ENCODE results near the gene TYROBP. TPM values are rescaled to one million over a fixed set of nuclear protein-coding genes. Genes with fewer than 3 reads are reported as not detected.
"Not testable (repeated sequence)": the region's sequence is repeated elsewhere in the genome, so short reads cannot be mapped to it uniquely, and the experiment has no call there.

Gene TYROBP
- total RNA-seq, 1 experiment from 2014 or later = not detected

- peak; percentile 38 for DNase-seq (ENCODE audit: low spot score)
- in situ Hi-C loops (cut with HindIII; ENCODE audit: low sequenced_read_pairs) = loop anchor here (5.0 kb wide), 1 partner anchor 51 kb away; the partner anchor contains the start of gene NPHS1
Observed at GRCh38 chr19:35903550-35904179, 4.4 kb downstream of the TYROBP start.

- no peak for DNase-seq (ENCODE audit: low spot score)
- in situ Hi-C loops (cut with HindIII; ENCODE audit: low sequenced_read_pairs) = loop anchor here (5.0 kb wide), 1 partner anchor 51 kb away; the partner anchor contains the start of gene NPHS1
Observed at GRCh38 chr19:35902870-35903475, 5.1 kb downstream of the TYROBP start.

GRCh38 chr19:35901854-35902661, 6.0 kb downstream of the TYROBP start, which contains the start of gene HCST:
TSS of gene HCST (plus strand) at chr19:35902529. CDS start at chr19:35902594, 65 bp downstream.
- no peak for DNase-seq (ENCODE audit: low spot score)
- in situ Hi-C loops (cut with HindIII; ENCODE audit: low sequenced_read_pairs) = loop anchor here (5.0 kb wide), 1 partner anchor 50 kb away; the partner anchor contains the start of gene NPHS1

GRCh38 chr19:35901055-35901644, 6.9 kb downstream of the TYROBP start:
- in situ Hi-C loops (cut with HindIII; ENCODE audit: low sequenced_read_pairs) = loop anchor here (5.0 kb wide), 1 partner anchor 49 kb away; the partner anchor contains the start of gene NPHS1

GRCh38 chr19:35899547-35900214, 8.4 kb downstream of the TYROBP start:
- peak; percentile 93 for DNase-seq (ENCODE audit: low spot score)
- in situ Hi-C loops (cut with HindIII; ENCODE audit: low sequenced_read_pairs) = loop anchor here (5.0 kb wide), 1 partner anchor 47 kb away; the partner anchor contains the start of gene NPHS1

More at GRCh38 chr19:35901055-35901644, 6.9 kb downstream of the TYROBP start:
- DNase-seq (ENCODE audit: low spot score) = no peak

- DNase-seq (ENCODE audit: low spot score) = no peak
Observed at GRCh38 chr19:35898499-35898809, 9.6 kb downstream of the TYROBP start.

GRCh38 chr19:35897706-35898451, 10.2 kb downstream of the TYROBP start:
- DNase-seq (ENCODE audit: low spot score) = no peak
- in situ Hi-C loops (cut with HindIII; ENCODE audit: low sequenced_read_pairs) = no loop called here

More at GRCh38 chr19:35898499-35898809, 9.6 kb downstream of the TYROBP start:
- in situ Hi-C loops (cut with HindIII; ENCODE audit: low sequenced_read_pairs) = no loop called here

GRCh38 chr19:35896643-35897040, 11.5 kb downstream of the TYROBP start:
- no peak for DNase-seq (ENCODE audit: low spot score)
- in situ Hi-C loops (cut with HindIII; ENCODE audit: low sequenced_read_pairs) = no loop called here

- in situ Hi-C loops (cut with HindIII; ENCODE audit: low sequenced_read_pairs) = no loop called here
- DNase-seq (ENCODE audit: low spot score) = no peak
Observed at GRCh38 chr19:35895911-35896642, 12.0 kb downstream of the TYROBP start.

GRCh38 chr19:35894342-35894741, 13.8 kb downstream of the TYROBP start:
- in situ Hi-C loops (cut with HindIII; ENCODE audit: low sequenced_read_pairs) = no loop called here
- no peak for DNase-seq (ENCODE audit: low spot score)

- in situ Hi-C loops (cut with HindIII; ENCODE audit: low sequenced_read_pairs); DNase-seq (ENCODE audit: low spot score): not testable (repeated sequence)
Observed at GRCh38 chr19:35891819-35892218, 16.3 kb downstream of the TYROBP start.

- DNase-seq (ENCODE audit: low spot score) = no peak
- in situ Hi-C loops (cut with HindIII; ENCODE audit: low sequenced_read_pairs) = no loop called here
Observed at GRCh38 chr19:35890113-35890650, 17.9 kb downstream of the TYROBP start.

GRCh38 chr19:35889370-35890112, 18.6 kb downstream of the TYROBP start:
- no peak for DNase-seq (ENCODE audit: low spot score)
- in situ Hi-C loops (cut with HindIII; ENCODE audit: low sequenced_read_pairs) = no loop called here

GRCh38 chr19:35888398-35888797, 19.7 kb downstream of the TYROBP start:
- DNase-seq (ENCODE audit: low spot score) = no peak
- in situ Hi-C loops (cut with HindIII; ENCODE audit: low sequenced_read_pairs) = no loop called here

- no peak for DNase-seq (ENCODE audit: low spot score)
- in situ Hi-C loops (cut with HindIII; ENCODE audit: low sequenced_read_pairs) = no loop called here
Observed at GRCh38 chr19:35887197-35887596, 20.9 kb downstream of the TYROBP start.

GRCh38 chr19:35885904-35886303, 22.2 kb downstream of the TYROBP start:
- DNase-seq (ENCODE audit: low spot score) = no peak
- in situ Hi-C loops (cut with HindIII; ENCODE audit: low sequenced_read_pairs) = no loop called here

Measured in G401 (cell line).